GM18519 (cell line): Measurements from ENCODE around the gene C22orf31.

Experiments
- ATAC-seq: cut with Tn5 transposase; IDR thresholded peaks from one replicate; pipeline ENCODE4 v1.9.1; 2021; ENCODE audit warnings: mild to moderate bottlenecking, moderate library complexity; ENCODE audit not compliant: unreplicated experiment, low FRiP score

C22orf31 gene

DNA sequence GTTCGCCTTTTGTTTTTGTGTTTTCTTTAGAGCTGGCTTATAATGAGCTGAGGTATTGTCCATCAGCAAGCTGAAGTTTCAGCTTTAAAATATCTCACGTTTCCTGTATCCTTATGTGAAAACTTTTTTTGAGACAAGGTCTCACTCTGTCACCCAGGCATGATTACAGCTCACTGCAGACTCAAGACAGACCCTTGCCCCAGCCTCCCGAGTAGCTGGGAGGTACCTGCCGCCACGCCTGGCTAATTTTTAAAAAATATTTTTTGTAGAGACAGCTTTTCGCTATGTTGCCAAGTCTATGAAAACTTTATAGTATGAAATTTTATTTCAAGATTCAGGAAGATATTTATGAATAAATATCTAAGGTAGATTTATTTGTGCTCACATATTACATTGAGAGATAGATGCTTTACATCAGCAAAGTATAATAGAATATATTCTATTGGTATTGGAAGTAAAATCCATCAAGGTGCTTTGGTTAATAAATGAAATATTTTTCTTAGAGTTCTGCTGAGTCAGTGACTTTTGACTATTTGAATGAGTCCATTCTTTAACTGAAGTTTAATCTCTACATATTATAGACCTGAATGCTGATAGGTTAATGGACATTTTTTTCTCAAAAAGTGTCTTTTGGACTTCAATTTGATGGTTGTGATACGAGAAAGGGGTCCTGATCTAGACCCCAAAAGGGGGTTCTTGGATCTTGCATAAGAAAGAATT lies 21.4 kb upstream of the C22orf31 start:
- ATAC-seq, result no peak

DNA sequence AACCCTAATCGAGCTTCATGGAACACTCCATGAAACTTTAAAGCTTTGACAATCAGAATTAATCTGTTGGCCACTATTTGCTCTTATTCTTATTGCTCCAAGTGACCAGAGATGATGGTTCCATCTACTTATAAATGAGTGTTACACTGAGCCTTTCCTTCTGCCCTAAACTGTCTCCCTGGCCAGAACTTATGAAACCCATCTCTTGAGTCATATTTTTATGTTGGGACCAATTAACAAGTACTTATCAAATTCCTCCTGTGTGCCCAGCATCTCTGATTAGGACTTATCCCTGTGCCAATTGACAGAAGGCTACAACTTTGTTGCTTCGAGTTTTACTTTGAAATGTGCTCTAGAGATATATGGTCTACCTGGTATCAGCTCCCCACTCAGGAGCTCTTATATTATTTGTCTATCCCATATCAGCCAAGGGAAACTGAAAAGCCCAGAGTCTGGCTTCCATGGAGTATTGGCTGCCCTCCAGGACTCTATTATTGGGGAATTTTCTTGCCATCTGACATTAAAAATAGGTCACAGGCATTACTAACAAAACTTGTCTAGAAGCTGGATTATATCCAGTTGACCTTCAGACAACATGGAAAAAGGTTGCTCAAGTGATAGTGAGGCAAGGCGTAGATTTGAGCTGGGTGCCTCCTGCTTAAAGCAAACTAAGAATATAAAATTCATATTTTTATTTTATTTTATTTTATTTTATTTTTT lies 20.0 kb upstream of the C22orf31 start:
- no peak for ATAC-seq

DNA sequence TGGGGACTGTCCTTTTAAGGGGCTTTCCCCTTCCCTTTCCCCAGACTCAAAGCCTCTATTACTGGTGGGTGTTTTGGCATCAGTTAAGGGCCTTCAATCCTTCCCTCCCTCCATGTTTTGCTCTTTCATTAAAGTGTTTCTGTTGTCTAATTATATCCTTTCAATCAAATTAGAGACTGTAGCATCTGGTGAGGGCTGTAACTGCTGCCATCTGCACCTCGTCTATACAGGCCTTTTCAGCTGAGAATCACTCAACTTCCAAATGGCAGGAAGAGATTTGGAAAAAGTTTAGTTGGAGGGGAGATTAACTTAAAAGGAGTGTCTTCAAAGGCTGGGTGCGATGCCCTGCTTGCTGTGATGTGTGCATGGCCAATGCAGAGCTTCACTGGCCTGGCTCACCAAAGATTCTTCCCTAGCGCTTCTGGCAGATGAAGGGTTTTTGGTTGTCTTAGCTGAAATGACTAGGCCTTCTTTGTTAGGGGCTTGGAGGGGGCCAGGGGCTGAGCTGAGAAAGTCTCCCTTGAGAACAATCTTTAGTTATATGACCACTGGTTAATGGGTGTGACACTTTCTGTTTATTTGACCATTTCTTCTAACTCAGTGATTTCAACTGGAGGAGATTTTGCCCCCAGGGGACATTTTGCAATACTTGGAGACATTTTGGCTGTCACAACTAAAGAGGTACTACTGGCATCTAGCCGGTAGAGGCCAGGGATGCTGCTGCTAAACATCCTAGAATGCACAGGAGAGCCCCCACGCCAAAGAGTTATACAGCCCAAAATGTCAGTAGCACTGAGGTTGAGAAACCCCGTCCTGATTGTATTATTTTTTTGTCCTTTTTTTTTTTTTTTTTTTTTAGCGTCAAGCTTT lies 18.7 kb upstream of the C22orf31 start:
- ATAC-seq, result no peak

DNA sequence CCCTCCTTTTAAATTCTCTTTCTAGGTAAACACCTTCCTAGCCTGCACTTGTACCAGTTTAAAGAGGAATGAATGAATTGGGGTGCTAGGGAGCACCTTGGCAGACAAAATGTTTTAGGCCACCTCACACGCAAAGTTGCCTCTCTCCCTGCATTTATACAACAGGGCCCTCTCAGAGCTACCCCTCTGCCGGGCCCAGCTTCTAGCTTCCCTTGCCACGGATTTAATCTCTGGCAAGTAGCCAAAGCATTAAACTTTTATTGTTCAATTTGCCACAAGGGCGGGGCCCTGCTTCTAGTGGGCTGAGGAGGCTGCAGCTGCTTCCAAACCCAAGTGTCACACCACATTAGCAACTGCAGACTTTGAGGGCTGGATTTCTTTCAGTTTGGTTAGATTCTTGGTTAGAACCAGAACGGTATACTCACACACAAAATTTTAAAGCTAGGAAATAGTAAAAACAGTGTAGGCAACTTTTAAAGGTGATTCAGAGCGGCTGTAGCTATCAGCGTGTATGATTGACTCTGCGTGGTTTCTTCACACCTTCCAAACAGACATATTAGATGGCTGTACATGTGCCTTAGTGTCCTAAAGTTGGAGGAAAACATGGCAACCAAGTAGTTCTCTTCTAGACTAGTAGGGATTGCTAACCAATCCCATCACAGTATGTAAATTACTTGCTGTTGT lies 17.7 kb upstream of the C22orf31 start:
- no peak for ATAC-seq

DNA sequence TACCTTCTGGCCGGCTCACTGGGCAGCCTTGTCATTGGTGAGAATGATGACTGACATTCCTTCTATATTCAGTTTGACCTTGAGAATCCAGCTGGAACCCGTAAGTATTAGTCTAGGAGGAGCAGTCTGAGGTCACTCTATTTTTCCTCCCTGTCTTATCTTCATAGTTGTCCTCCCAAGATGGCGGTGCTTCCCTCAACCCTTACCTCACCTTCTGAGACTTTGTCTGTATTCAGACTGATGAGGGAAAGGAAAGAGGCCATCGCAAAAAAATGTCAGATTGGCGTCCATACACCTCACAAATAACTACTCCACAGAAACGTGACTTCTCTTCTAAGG lies 17.2 kb upstream of the C22orf31 start:
- ATAC-seq, result no peak

DNA sequence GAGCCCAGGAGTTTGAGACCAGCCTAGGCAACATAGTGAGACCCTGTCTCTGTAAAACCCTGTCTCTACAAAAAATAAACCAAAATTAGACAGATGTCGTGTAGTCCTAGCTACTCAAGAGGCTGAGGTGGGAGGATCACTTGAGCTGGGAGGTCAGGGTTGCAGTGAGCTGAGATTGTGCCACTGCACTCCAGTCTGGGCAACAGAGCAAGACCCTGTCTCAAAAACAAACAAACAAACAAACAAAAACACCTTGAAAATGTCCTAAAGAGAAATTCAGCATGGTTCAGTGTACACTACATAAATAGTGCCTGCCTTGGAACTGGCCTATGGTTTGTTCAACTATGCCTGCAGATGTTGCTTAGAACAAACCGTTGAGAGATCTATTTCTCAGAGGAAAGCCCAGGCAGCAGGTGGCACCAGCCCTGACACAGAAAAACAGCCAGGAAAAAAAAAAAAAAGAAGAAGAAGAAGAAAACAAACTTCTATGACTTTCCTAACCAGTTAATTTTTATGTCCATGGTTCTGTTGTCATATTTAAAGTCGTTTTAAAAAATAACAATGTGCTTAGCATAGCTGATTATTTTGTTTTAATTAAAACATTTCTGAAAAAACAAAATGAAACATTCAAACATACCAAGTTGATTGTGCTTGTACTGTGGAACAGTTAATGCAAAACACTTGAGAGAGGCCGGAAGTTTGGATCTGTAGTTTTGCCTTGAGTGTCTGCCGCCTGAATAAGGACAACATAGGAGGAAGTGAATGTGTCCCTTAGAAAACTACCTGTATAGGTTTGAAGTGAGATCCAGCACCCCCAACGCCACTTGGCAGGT lies 16.6 kb upstream of the C22orf31 start:
- no peak for ATAC-seq

DNA sequence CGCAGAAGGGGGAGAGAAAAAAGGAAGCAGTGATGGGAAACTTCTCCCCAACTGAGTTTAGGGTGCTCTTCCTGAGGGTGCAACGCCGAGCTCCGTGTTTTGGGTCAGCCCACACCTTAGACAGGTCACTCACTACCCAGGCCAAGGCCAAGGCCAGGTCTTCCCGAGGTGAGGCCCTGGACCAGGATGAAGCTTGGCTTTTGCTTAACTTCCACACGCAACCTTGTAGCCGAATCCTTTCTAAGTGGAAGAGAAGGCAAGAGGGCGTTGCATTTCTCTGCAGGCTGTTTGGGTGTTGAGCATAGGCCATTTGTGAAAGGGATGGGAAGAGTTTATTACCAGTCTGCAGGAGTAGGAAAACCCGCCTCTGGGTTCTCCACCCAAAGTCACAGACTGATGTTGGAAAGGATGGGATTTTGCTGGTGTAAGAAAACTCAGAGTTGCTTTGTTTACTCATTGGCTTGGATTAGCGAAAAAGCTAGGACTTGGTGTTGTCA lies 12.7 kb upstream of the C22orf31 start:
- no peak for ATAC-seq

DNA sequence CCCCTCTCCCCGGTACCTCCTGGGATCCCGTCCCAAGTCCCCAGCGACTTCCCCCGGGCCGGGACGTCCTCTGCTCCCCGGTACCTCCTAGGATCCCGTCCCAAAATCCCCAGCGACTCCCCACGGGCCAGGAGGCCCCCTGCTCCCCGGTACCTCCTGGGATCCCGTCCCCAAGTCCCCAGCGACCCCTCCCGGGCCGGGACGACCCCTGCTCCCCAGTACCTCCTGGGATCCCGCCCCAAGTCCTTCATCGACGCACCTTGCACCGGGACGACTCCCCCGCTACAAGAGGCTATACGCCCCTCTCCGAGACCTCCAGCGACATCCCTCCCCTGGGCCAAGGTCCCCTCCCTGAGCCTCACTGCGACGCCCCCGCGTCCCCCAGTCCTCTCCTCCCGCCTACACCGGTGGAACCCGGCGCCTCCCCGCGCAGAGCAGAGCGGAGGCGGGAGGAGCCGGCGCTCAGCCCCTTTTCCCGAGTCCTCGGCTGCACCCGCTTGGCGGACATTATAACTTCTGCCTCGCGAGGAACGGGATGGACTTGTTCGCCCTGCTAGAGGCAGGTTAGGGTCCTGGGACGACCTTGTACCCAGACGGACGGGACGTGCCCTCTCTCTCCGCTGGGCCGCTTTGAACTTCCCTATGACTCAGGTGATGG lies 12.1 kb upstream of the C22orf31 start:
- ATAC-seq, result no peak

DNA sequence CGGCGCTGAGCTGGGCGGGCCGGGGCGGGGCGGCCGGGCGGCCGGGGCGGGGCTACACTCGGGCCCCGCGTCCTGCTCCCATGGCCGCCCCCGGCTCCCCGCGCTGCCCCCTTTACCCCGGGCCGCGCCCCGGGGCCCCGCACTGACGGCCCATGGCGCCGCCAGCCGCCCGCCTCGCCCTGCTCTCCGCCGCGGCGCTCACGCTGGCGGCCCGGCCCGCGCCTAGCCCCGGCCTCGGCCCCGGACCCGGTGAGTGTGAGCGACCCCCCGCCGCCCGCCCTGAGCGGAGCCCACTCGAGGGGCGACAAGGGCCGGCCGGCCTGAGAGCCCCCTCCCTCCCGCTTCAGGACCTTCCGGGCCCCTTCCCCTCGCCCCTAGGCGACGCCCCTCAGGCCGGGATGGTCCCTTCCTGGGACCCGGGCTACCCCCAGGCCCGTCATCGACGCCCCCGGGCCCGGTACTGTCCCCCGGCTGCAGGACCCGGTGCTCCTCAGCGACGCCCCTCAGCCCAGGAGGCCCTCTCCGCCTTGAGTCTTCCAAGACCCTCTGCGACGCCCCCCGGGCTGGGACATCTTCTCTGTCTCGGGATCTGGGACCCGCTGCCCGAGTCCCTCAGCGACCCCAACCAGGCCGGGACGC lies 11.5 kb upstream of the C22orf31 start, which contains the start of gene KREMEN1:
Gene KREMEN1, plus strand, starts transcription at position 57 of the 639 bp plus-strand sequence. Its CDS starts 96 bp downstream, at position 153.
- ATAC-seq, result no peak

DNA sequence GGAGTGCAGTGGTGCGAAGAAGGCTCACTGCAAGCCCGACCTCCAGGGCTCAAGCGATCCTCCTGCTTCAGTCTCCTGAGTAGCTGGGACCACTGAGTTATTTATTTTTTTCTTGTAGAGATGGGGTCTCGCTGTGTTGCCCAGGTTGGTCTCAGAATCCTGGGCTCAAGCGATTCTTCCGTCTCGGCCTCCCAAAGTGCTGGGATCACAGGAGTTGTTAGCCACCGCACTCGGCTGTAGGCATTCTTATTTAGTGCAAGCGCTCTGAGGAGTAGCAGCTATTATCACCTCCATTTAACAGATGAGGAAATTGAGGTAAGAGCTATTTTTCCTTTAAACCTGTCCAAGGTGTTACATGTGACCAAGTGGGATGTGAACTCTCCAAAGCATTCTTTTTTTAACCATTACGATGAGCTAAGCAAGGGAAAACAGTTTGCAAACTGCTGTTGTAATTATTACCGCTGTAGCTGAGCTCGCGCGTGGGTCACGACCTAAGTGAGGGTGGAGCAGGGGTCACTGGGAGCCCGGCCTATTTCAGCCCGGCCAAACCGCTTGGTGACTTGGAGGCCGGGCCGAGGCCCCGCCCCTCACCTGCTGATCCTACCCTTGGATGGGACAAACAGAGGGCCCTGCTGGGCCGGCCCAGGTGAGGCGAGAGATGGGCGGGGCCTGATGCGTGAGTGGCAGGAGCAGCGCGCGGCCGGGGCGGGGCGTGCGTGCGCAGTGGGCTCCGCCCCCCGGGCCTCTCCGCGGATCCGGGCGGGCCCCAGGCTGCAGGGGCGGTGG lies 10.8 kb upstream of the C22orf31 start:
- ATAC-seq, result no peak

DNA sequence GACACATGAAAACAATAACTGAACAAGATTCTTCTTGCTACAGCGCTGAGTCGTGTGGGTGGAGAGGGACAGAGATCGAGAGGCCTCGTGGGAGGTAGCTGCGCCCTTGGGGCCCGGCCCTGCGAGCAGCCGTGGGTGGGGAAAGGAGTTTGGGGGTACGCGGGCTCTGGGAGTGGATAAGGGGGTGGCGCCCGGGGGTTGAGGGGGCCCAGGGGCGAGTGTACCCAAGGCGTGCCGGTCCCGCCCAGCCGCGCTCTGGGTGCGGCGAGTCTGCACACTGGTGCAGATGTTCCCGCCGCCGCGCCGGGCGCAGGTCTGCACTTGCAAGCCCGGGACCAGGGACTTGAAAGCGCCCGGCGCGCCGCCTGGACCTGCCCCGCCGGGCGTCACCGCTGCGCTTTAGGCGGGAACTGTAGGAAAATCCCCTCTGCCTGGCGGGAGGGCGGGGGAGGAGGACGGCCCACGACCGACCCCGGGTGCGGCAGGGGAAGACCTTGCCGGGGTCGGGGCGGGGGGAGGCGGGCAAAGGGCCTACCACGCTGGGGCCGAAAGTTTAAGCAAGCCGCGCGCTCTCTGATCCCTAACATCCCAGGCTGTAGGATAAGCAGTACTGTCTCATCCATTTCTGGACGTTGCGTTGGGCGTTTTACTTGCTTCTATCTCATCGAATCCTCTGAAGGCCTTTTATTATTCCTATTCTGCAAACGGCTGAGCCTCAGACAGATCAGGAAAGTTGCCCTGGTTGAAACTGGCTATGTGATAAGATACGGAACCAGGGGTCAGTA lies 9.8 kb upstream of the C22orf31 start:
- no peak for ATAC-seq

DNA sequence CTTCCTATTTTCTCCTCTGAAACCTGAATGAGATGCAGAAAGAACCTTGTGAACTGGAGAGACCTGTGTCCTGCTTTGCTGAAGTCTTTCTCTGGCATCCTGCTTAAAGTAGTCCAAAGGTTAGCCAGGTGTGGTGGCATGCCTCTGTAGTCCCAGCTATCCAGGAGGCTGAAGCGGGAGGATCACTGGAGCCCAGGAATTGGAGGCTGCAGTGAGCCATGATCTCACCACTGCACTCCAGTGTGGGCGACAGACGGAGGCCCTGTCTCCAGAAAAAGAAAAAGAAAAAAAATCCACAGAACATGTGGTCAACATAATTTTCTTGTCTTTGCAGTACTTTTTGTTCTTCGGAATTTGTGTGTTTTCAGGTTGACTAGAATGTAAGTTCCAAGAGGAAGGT lies 8.9 kb upstream of the C22orf31 start:
- ATAC-seq, result no peak

DNA sequence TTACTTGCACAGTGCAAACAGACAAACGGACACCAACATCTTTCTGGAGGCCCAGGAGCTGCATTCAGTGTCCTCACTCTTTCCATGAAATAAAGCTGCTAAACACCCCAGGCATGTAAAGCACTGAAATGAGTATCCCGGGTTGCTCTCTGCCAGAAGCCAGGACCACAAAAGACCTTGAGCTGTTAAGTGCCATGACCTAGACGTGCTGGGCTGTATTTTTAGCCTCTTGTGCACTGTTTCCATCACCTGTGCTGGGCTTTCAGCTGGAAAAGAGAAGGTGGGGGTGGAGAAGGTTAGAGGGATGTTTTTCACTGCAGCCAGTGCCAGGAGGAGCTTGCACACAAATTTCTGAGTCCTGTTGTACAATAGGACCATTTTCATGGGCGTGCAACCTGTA lies 7.8 kb upstream of the C22orf31 start:
- no peak for ATAC-seq

DNA sequence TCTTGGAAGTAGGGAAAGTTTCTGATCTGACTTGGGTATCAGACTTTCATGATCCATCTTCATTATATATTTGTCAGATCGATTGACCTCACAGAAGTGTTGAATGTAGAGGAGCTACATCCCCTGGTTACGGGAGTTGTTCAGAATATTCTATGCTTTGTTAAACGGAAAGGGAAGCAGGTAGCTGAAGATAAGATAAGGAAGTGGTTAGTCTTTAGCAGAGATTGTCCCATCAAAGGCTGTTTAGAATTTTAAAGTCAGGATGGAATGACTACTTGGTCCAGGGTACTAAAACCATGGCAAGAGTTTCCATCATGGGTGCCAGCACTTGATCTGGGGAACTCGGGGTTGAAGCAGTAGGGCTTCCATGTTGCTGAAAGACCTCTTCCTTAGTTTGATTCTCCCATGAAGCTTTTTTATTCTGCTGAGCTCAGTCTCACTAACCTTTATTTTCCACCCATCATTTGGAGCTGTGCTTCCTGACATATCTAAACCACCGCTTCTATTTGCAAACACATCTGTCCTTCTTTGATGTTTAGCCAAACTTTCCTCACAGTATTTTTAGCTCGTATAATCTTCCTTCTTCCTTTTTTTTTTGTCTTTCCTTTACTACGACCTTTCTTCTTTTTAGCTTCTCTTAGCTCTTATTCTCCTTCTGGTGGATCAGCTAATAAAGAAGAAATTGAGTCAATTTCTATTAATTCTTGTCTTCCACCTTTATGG lies 4.0 kb upstream of the C22orf31 start:
- no peak for ATAC-seq

DNA sequence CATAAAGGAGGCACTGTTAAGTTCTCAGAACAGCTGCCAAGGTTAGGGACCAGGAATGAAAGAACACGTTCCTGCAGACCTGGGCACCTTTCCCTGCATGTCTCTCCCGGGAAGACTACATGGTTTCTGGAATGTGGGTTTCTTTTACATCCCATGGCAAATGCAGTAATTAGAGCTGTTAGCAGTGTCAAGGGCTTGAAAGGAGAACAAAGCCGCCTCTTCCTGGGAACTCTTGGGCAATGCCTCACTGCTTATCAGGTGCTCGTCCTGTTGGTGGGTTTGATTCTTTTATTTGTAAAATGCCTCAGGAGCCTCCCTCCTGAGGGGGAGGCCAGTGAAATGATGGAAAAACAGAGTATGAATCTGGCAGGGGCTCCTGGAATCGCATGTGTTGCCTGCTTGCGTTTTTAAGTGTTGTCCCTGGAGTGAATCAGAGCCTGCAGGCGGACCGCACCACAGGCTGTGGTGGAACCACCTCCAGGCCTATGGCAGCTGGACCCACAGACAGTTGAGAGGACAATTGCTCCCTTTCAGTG lies 723 bp upstream of the C22orf31 start:
- no peak for ATAC-seq

DNA sequence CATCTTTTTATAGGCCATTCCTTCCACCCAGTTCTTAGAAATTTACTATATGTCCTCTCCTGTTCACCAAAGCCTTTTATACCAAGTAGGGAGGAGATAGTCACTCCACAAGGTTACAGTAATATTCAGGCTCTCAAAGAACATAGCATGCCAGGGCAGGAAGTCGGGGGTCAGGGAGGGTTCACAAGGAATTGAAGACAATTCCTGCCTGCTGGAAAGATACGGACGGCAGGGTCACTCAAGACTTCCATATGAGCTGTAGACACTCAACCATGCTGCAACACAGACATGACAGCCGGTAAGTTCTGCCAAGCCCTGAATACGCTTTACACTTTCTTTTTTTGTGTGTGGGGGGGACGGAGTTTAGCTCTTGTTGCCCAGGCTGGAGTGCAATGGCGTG lies 700 bp downstream of the C22orf31 start:
- no peak for ATAC-seq
